H9 (cell line): Measurements from ENCODE around the gene BAIAP2. TPM values are rescaled to one million over a fixed set of nuclear protein-coding genes. Genes with fewer than 3 reads are reported as not detected.

ENCODE experiments used
- DNase-seq: peaks from one replicate; pipeline ENCODE4 v3.0.0-alpha.2; 2017
- H2AFZ ChIP-seq: one replicate; pipeline ENCODE4 v1.6.1; 2013; ENCODE audit warnings: mild to moderate bottlenecking, low read length, control low read depth, moderate library complexity
- H2AK5ac ChIP-seq: 2 replicates; pipeline ENCODE4 v1.6.1; 2013; ENCODE audit warnings: low read length, control low read depth, mixed read lengths; ENCODE audit not compliant: insufficient read length
- H2BK120ac ChIP-seq: one replicate; pipeline ENCODE4 v1.6.1; 2013; ENCODE audit warnings: low read depth, mild to moderate bottlenecking, low read length, control low read depth, inconsistent platforms; ENCODE audit not compliant: poor library complexity, severe bottlenecking
- H2BK12ac ChIP-seq: 2 replicates; pipeline ENCODE4 v1.6.1; 2013; ENCODE audit warnings: low read length, control low read depth, mixed read lengths, low read depth; ENCODE audit not compliant: insufficient read length
- H2BK15ac ChIP-seq: 2 replicates; pipeline ENCODE4 v1.6.1; 2013; ENCODE audit warnings: low read depth, low read length, control low read depth
- H2BK20ac ChIP-seq: one replicate; pipeline ENCODE4 v1.6.1; 2013; ENCODE audit warnings: low read depth, mild to moderate bottlenecking, low read length, control low read depth, inconsistent platforms; ENCODE audit not compliant: poor library complexity, severe bottlenecking
- H2BK5ac ChIP-seq: 2 replicates; pipeline ENCODE4 v1.6.1; 2013; ENCODE audit warnings: low read length, control low read depth, mixed read lengths; ENCODE audit not compliant: insufficient read length
- H3K14ac ChIP-seq: 2 replicates; pipeline ENCODE4 v1.6.1; 2013; ENCODE audit warnings: low read length, control low read depth; ENCODE audit not compliant: insufficient read depth
- H3K18ac ChIP-seq: 2 replicates; pipeline ENCODE4 v1.6.1; 2013; ENCODE audit warnings: low read depth, mild to moderate bottlenecking, mixed read lengths, low read length, control low read depth; ENCODE audit not compliant: insufficient read length
- H3K23ac ChIP-seq: 2 replicates; pipeline ENCODE4 v1.6.1; 2013; ENCODE audit warnings: low read length, control low read depth, mixed read lengths, low read depth; ENCODE audit not compliant: insufficient read length
- H3K23me2 ChIP-seq: 2 replicates; pipeline ENCODE4 v1.6.1; 2013; ENCODE audit warnings: low read depth, mild to moderate bottlenecking, mixed read lengths, low read length, control low read depth; ENCODE audit not compliant: insufficient read length, poor library complexity, severe bottlenecking
- H3K27ac ChIP-seq: 2 replicates; pipeline ENCODE4 v1.5.1; 2013; ENCODE audit warnings: low read length, control low read depth, mixed read lengths, low read depth; ENCODE audit not compliant: insufficient read length
- H3K27me3 ChIP-seq: 2 replicates; pipeline ENCODE4 v1.6.1; 2013; ENCODE audit warnings: low read length, control low read depth, inconsistent platforms; ENCODE audit not compliant: insufficient read depth
- H3K4ac ChIP-seq: 2 replicates; pipeline ENCODE4 v1.6.1; 2013; ENCODE audit warnings: low read depth, mild to moderate bottlenecking, control low read depth, inconsistent platforms, low read length, moderate library complexity
- H3K4me1 ChIP-seq: 2 replicates; pipeline ENCODE4 v1.6.1; 2013; ENCODE audit warnings: low read length, control low read depth, inconsistent platforms; ENCODE audit not compliant: insufficient read depth
- H3K4me2 ChIP-seq: 2 replicates; pipeline ENCODE4 v1.6.1; 2013; ENCODE audit warnings: low read length, control low read depth, mixed read lengths; ENCODE audit not compliant: insufficient read length, insufficient read depth
- H3K56ac ChIP-seq: 2 replicates; pipeline ENCODE4 v1.6.1; 2013; ENCODE audit warnings: low read depth, mild to moderate bottlenecking, mixed read lengths, low read length, control low read depth; ENCODE audit not compliant: insufficient read length
- H3K79me1 ChIP-seq: 2 replicates; pipeline ENCODE4 v1.6.1; 2013; ENCODE audit warnings: low read depth, mild to moderate bottlenecking, moderate library complexity, low read length, control low read depth, inconsistent platforms; ENCODE audit not compliant: insufficient read depth, poor library complexity, severe bottlenecking
- H3K79me2 ChIP-seq: 2 replicates; pipeline ENCODE4 v1.6.1; 2013; ENCODE audit warnings: low read length, control low read depth, inconsistent platforms; ENCODE audit not compliant: insufficient read depth
- H3K9ac ChIP-seq: 2 replicates; pipeline ENCODE4 v1.6.1; 2013; ENCODE audit warnings: low read length, control low read depth, mixed read lengths; ENCODE audit not compliant: insufficient read length; ENCODE audit errors: extremely low read depth
- H3K9me3 ChIP-seq: one replicate; pipeline ENCODE4 v1.6.1; 2013; ENCODE audit warnings: low read depth, low read length, inconsistent platforms; ENCODE audit not compliant: control insufficient read depth
- H3T11ph ChIP-seq: one replicate; pipeline ENCODE4 v1.6.1; 2013; ENCODE audit warnings: mild to moderate bottlenecking, low read length, control low read depth, inconsistent platforms
- H4K20me1 ChIP-seq: one replicate; pipeline ENCODE4 v1.6.1; 2013; ENCODE audit not compliant: control insufficient read depth, insufficient read length, insufficient read depth
- H4K5ac ChIP-seq: 2 replicates; pipeline ENCODE4 v1.6.1; 2013; ENCODE audit warnings: low read depth, mild to moderate bottlenecking, mixed read lengths, low read length, control low read depth; ENCODE audit not compliant: insufficient read length
- H4K8ac ChIP-seq: replicated peaks from 2 replicates; pipeline ENCODE4 v1.6.1; 2013; ENCODE audit warnings: low read length, control low read depth, mixed read lengths, low read depth; ENCODE audit not compliant: insufficient read length
- H4K91ac ChIP-seq: 2 replicates; pipeline ENCODE4 v1.6.1; 2013; ENCODE audit warnings: low read depth, mild to moderate bottlenecking, moderate library complexity, mixed read lengths, low read length, control low read depth; ENCODE audit not compliant: insufficient read length
- H3K27ac Mint-ChIP-seq, 3 experiments: 2 replicates in 2 of 3; 3 replicates in 1 of 3; pipeline ENCODE4 v1.8.0; 2020 to 2021; ENCODE audit warnings: mixed read lengths in 3 of 3, mild to moderate bottlenecking in 1 of 3, moderate library complexity in 1 of 3
- H3K27me3 Mint-ChIP-seq: 2 replicates; pipeline ENCODE4 v1.8.0; 2021; ENCODE audit warnings: low read depth, mild to moderate bottlenecking, moderate library complexity, mixed read lengths
- H3K36me3 Mint-ChIP-seq, 3 experiments: 2 replicates in 2 of 3; 3 replicates in 1 of 3; pipeline ENCODE4 v1.8.0; 2020 to 2021; ENCODE audit warnings: low read depth in 3 of 3, mixed read lengths in 3 of 3; ENCODE audit not compliant: insufficient read depth in 1 of 3
- H3K4me1 Mint-ChIP-seq, 2 experiments: 2 replicates each; pipeline ENCODE4 v1.8.0; 2020; ENCODE audit warnings: mixed read lengths in 2 of 2
- H3K4me3 Mint-ChIP-seq, 2 experiments: 2 replicates in 1 of 2; 3 replicates in 1 of 2; pipeline ENCODE4 v1.8.0; 2020 to 2021; ENCODE audit warnings: mild to moderate bottlenecking in 2 of 2, mixed read lengths in 2 of 2, moderate library complexity in 1 of 2
- H3K9me3 Mint-ChIP-seq, 2 experiments: 2 replicates in 1 of 2; 3 replicates in 1 of 2; pipeline ENCODE4 v1.8.0; 2020; ENCODE audit warnings: mild to moderate bottlenecking in 2 of 2, mixed read lengths in 2 of 2, moderate library complexity in 1 of 2
- WGBS: extraction: QIAGEN DNeasy Blood & Tissue Kit; methylation state at CpG from one replicate; pipeline ENCODE4 v1.1.7; 2013; ENCODE audit warnings: missing lambda C conversion rate, low lambda C conversion rate, mixed read lengths; ENCODE audit not compliant: insufficient read length; ENCODE audit errors: extremely low coverage; 5-methylcytosine and 5-hydroxymethylcytosine counted together
- total RNA-seq: library from RNA; stranded (reverse); gene quantifications from 2 replicates; pipeline ENCODE4 v1.2.1, GENCODE V29; 2021
- TF ChIP-seq, protein P1 (sequence below): fragments of 200-600 bp; sonication (generic); conservative IDR thresholded peaks from 3 replicates; pipeline ENCODE4 v1.8.0; 2021; ENCODE audit warnings: antibody characterized with exemption, mild to moderate bottlenecking

The BAIAP2 gene
- total RNA-seq, 1 experiment from 2014 or later, result 27.8 TPM

DNA sequence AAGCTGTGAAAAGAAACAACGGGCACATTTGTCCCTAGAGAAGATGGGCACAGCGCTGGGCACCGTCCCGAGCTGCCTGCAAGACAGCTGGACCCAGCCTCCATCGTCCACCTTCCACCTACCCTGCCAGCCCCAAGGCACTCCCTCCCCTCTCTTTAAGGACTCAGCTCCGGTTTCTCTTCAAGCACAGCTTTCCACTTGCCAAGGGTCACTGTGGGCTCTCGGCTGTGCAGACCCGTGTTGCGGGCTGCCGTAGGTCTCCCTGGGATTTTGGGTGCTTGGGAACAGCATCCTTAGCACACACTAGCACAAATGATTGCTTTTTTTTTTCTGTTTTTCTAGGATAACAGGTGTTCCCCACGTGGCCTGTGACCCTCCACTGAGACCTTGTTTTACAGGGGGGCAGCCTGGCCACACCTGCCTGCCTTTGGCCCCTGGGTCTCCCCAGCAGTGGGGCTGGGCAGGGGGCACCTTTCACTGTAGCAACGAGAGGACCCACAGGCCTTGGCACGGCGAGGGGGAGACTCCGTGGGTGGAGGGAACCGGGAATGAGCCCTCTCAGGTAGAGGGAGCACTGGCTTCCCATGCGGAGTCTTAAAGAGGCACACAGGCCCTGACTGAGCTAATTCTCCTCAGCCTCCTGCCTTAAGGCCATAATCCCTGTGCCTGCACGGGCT is 41.9 kb upstream of the BAIAP2 start:
- H2BK120ac ChIP-seq, result no peak overlapping the region
- no peak overlapping the region for H3K27ac Mint-ChIP-seq
- H3K14ac ChIP-seq, result no peak overlapping the region; the same call in 1 of the 2 replicates
- TF ChIP-seq, protein P1, sequence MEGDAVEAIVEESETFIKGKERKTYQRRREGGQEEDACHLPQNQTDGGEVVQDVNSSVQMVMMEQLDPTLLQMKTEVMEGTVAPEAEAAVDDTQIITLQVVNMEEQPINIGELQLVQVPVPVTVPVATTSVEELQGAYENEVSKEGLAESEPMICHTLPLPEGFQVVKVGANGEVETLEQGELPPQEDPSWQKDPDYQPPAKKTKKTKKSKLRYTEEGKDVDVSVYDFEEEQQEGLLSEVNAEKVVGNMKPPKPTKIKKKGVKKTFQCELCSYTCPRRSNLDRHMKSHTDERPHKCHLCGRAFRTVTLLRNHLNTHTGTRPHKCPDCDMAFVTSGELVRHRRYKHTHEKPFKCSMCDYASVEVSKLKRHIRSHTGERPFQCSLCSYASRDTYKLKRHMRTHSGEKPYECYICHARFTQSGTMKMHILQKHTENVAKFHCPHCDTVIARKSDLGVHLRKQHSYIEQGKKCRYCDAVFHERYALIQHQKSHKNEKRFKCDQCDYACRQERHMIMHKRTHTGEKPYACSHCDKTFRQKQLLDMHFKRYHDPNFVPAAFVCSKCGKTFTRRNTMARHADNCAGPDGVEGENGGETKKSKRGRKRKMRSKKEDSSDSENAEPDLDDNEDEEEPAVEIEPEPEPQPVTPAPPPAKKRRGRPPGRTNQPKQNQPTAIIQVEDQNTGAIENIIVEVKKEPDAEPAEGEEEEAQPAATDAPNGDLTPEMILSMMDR, result no peak
- H3K4me2 ChIP-seq, result peak overlapping the region; percentile 47
- H3K9me3 ChIP-seq, result no peaks in the 10 kb centered on the region
- no peaks in the 10 kb centered on the region for H4K20me1 ChIP-seq
- H4K91ac ChIP-seq, result no peak overlapping the region
- no peak overlapping the region for H3T11ph ChIP-seq
- H3K27me3 Mint-ChIP-seq, result peaks cover 31% of the 10 kb centered on the region
- no CpG with 5 or more reads among the region's 18 CpGs for WGBS
- H3K36me3 Mint-ChIP-seq, result peaks cover 5 to 18% (median 15%) of the 10 kb centered on the region in 3 experiments; a peak in 6 of 7 replicates
- no peaks in the 10 kb centered on the region for H3K79me2 ChIP-seq
- no peak overlapping the region for H4K5ac ChIP-seq
- H3K27ac ChIP-seq, result no peak overlapping the region
- H3K23me2 ChIP-seq, result peaks cover 10% of the 10 kb centered on the region
- no peak overlapping the region for H2BK5ac ChIP-seq
- no peak overlapping the region for H2BK15ac ChIP-seq
- no peak overlapping the region for H2AFZ ChIP-seq
- no peak for DNase-seq
- peak overlapping the region; percentile 64 to 78 for H3K4me3 Mint-ChIP-seq
- H3K4ac ChIP-seq, result no peak overlapping the region
- no peaks in the 10 kb centered on the region for H3K9me3 Mint-ChIP-seq
- no peak overlapping the region for H2BK12ac ChIP-seq
- no peaks in the 10 kb centered on the region for H3K27me3 ChIP-seq
- H3K23ac ChIP-seq, result no peak overlapping the region
- no peaks in the 10 kb centered on the region for H3K79me1 ChIP-seq
- no peak overlapping the region for H4K8ac ChIP-seq
- no peak overlapping the region for H2AK5ac ChIP-seq
- H3K4me1 ChIP-seq, result no peaks in the 10 kb centered on the region
- H3K4me1 Mint-ChIP-seq, result peaks cover 8 to 14% of the 10 kb centered on the region in 2 experiments
- H3K9ac ChIP-seq, result peak overlapping the region; percentile 10
- no peak overlapping the region for H2BK20ac ChIP-seq
- no peak overlapping the region for H3K56ac ChIP-seq
- H3K18ac ChIP-seq, result no peak overlapping the region
